Peyer's patch (tissue), 4 donors: ENCODE results near the gene ZSCAN2.

Experiments
- POLR2A ChIP-seq, 2 donors: fragments of 450-650 bp; IDR thresholded peaks; one replicate each; pipeline ENCODE4 v1.5.1; 2017; ENCODE audit warnings: antibody characterized with exemption in 2 of 2, mild to moderate bottlenecking in 2 of 2, moderate library complexity in 2 of 2
- TF ChIP-seq, protein P1 (sequence below), 6 experiments: fragments of 450-650 bp in 4 of 6; fragments of 200-600 bp in 2 of 6; sonication (generic) in 1 of 6; IDR thresholded peaks; one replicate each; pipeline ENCODE4 v1.5.1; 2017 to 2019; ENCODE audit warnings: antibody characterized with exemption in 6 of 6, mild to moderate bottlenecking in 3 of 6, moderate library complexity in 1 of 6

DNA sequence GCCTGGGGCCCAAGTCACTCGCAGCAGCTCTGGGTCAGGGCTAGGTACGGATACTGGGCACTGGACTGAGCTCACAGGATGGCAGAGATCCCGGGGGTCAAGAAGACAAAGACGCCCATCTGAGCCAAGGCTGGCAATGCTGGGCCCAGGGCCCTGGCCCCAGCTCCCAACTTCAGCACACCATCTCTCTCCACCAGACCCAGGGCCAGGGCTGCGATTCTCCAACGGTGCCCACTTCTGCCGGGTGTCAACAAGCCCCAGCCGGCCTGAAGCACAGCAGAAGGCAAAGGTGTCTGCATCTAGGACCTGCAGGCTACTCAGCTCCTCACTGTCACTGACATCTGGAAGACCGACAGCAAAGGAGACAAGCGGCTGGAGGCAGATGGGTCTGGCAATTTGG, 44.7 kb downstream of the ZSCAN2 start:
- TF ChIP-seq, protein P1, sequence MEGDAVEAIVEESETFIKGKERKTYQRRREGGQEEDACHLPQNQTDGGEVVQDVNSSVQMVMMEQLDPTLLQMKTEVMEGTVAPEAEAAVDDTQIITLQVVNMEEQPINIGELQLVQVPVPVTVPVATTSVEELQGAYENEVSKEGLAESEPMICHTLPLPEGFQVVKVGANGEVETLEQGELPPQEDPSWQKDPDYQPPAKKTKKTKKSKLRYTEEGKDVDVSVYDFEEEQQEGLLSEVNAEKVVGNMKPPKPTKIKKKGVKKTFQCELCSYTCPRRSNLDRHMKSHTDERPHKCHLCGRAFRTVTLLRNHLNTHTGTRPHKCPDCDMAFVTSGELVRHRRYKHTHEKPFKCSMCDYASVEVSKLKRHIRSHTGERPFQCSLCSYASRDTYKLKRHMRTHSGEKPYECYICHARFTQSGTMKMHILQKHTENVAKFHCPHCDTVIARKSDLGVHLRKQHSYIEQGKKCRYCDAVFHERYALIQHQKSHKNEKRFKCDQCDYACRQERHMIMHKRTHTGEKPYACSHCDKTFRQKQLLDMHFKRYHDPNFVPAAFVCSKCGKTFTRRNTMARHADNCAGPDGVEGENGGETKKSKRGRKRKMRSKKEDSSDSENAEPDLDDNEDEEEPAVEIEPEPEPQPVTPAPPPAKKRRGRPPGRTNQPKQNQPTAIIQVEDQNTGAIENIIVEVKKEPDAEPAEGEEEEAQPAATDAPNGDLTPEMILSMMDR (IDR thresholded peaks at IDR 0.05): no peak
- no peak for TF ChIP-seq POLR2A (IDR thresholded peaks at IDR 0.05)
